ENCODE data around the gene ATP5F1B.

ATP5F1B gene

DNA sequence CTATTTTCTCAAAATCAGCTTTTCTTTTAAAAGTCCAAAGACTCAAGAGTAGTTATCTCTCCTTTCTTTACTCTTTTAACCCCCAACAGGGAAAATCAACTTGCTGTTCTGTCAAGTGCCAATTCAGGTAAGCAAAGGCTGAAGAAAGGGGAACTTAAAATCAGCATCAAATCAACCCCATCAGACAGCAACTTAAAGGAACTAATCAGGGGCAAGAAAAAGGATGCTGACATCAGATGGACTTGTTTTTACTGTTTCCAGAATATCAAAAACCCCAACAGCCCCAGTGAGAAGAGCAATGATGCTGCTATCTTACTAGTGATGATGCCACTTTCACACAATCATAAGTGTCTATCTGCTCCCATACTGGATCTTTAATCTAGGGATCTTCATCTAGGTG lies 19.1 kb downstream of the ATP5F1B start:
- ChIA-PET CTCF (interaction anchor here (0.6 to 19.7 kb wide), 5 partner anchors 10 to 113 kb away, joined by 3 to 316 read pairs (median 3); no protein-coding TSS in a partner anchor), POLR2A (interaction anchor here (1.6 kb wide), 1 partner anchor 10 kb away, joined by 4 read pairs; no protein-coding TSS in a partner anchor)
- Histone ChIP-seq H3K27ac (ENCODE audit: insufficient read depth in 1 of 2, low read depth in 1 of 2, low read length in 2 of 2, poor library complexity in 1 of 2, severe bottlenecking in 2 of 2) (no peak overlapping the region), H3K36me3 (ENCODE audit: control insufficient read depth in 4 of 4, insufficient read depth in 4 of 4, low read length in 3 of 4) (peaks cover 3 to 29% (median 7%) of the 10 kb centered on the region in 4 experiments), H3K27me3 (replicated peaks in 2 of 5; ENCODE audit: control insufficient read depth in 4 of 5, insufficient read depth in 5 of 5, low read length in 4 of 5) (no peaks in the 10 kb centered on the region), H3K4me3 (ENCODE audit: control insufficient read depth in 1 of 7, extremely low read depth in 1 of 7, insufficient read depth in 4 of 7, low read depth in 2 of 7, low read length in 6 of 7) (no peak overlapping the region), H3K9me3 (ENCODE audit: control extremely low read depth in 1 of 5, control insufficient read depth in 4 of 5, insufficient read depth in 2 of 5, low read depth in 1 of 5, low read length in 4 of 5) (no peaks in the 10 kb centered on the region), H3K4me1 (ENCODE audit: control extremely low read depth in 1 of 4, control insufficient read depth in 4 of 4, insufficient read depth in 4 of 4, low read length in 3 of 4) (peaks cover 20 to 42% (median 39%) of the 10 kb centered on the region in 4 experiments)
- peak in 2 of 3 donors; percentile 42 to 48 for DNase-seq

DNA sequence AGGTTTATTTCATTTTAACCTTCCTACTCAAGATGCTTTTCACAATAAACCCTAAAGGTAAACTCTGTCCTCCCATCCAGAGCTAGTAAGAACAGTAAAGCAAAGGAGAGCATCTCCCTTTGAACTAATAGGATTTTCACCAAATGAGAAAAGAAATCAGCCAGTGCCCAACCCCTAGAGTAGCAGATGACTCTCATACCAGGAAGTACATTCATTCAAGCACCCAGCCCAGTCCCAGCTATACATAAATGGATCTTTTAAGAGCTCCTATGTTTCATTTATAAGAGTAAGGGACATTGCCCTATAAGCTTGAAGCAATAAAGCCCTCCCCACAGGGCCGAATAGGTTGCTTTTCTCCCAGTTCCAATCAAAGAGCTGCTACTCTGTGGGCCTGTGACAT lies 23.2 kb downstream of the ATP5F1B start:
- H3K27me3 ChIP-seq (replicated peaks in 2 of 5; ENCODE audit: control insufficient read depth in 4 of 5, insufficient read depth in 5 of 5, low read length in 4 of 5), result no peaks in the 10 kb centered on the region
- peak overlapping the region in 1 of 2 experiments; percentile 43 for H3K27ac ChIP-seq (ENCODE audit: insufficient read depth in 1 of 2, low read depth in 1 of 2, low read length in 2 of 2, poor library complexity in 1 of 2, severe bottlenecking in 2 of 2)
- WGBS (ENCODE audit: insufficient coverage), result 100% methylated on average over 1 of the region's 1 CpG
- DNase-seq, result no peak
- no peak overlapping the region for H3K4me3 ChIP-seq (ENCODE audit: control insufficient read depth in 1 of 7, extremely low read depth in 1 of 7, insufficient read depth in 4 of 7, low read depth in 2 of 7, low read length in 6 of 7)
- H3K4me1 ChIP-seq (ENCODE audit: control extremely low read depth in 1 of 4, control insufficient read depth in 4 of 4, insufficient read depth in 4 of 4, low read length in 3 of 4), result peaks cover 5 to 19% (median 12%) of the 10 kb centered on the region in 4 experiments
- ChIA-PET CTCF (interaction anchor here (1.2 to 19.7 kb wide), 5 partner anchors 11 to 109 kb away, joined by 3 to 316 read pairs (median 7); no protein-coding TSS in a partner anchor), POLR2A (no interaction called here)
- H3K9me3 ChIP-seq (ENCODE audit: control extremely low read depth in 1 of 5, control insufficient read depth in 4 of 5, insufficient read depth in 2 of 5, low read depth in 1 of 5, low read length in 4 of 5), result no peaks in the 10 kb centered on the region
- peaks cover 8 to 44% (median 24%) of the 10 kb centered on the region in 4 experiments for H3K36me3 ChIP-seq (ENCODE audit: control insufficient read depth in 4 of 4, insufficient read depth in 4 of 4, low read length in 3 of 4)

DNA sequence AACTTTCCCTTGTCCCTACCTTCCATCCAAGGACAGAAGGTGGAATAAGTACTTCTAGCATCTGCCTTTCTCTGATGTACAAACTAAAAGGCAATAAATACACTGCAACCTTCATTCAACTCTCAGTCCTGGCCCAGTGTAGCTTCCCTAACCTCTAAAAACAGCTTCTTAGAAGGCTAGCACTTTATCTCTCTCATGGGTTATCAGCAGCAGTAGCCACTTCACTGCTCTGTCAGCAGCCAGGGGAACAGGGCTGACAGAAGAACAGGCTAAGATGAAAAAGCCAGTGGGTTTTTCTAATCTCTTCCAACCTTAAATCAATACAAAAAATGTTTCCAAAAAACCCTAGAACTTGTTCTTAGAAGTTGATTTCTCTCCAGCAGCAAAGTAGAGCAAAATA lies 28.9 kb downstream of the ATP5F1B start:
- POLR2A ChIA-PET, result interaction anchor here (0.6 kb wide), 1 partner anchor 12 kb away, joined by 4 read pairs; no protein-coding TSS in a partner anchor
- CTCF ChIA-PET, result interaction anchor here (0.6 to 1.6 kb wide), 4 partner anchors 9 to 117 kb away, joined by 3 to 10 read pairs (median 4); no protein-coding TSS in a partner anchor

GRCh38 chr12:56616244-56616643 lies 29.5 kb downstream of the ATP5F1B start:
- H3K36me3 ChIP-seq (ENCODE audit: control insufficient read depth in 4 of 4, insufficient read depth in 4 of 4, low read length in 3 of 4), result peaks cover 28 to 81% (median 68%) of the 10 kb centered on the region in 4 experiments

More for the DNA sequence above, 28.9 kb downstream of the ATP5F1B start:
- no peak for DNase-seq
- no peaks in the 10 kb centered on the region for H3K27me3 ChIP-seq (replicated peaks in 2 of 5; ENCODE audit: control insufficient read depth in 4 of 5, insufficient read depth in 5 of 5, low read length in 4 of 5)
- H3K4me1 ChIP-seq (ENCODE audit: control extremely low read depth in 1 of 4, control insufficient read depth in 4 of 4, insufficient read depth in 4 of 4, low read length in 3 of 4), result no peaks in the 10 kb centered on the region
- no peak overlapping the region for H3K27ac ChIP-seq (ENCODE audit: insufficient read depth in 1 of 2, low read depth in 1 of 2, low read length in 2 of 2, poor library complexity in 1 of 2, severe bottlenecking in 2 of 2)
- peaks cover 27 to 81% (median 62%) of the 10 kb centered on the region in 4 experiments for H3K36me3 ChIP-seq (ENCODE audit: control insufficient read depth in 4 of 4, insufficient read depth in 4 of 4, low read length in 3 of 4)
- H3K9me3 ChIP-seq (ENCODE audit: control extremely low read depth in 1 of 5, control insufficient read depth in 4 of 5, insufficient read depth in 2 of 5, low read depth in 1 of 5, low read length in 4 of 5), result no peaks in the 10 kb centered on the region
- no peak overlapping the region for H3K4me3 ChIP-seq (ENCODE audit: control insufficient read depth in 1 of 7, extremely low read depth in 1 of 7, insufficient read depth in 4 of 7, low read depth in 2 of 7, low read length in 6 of 7)

DNA sequence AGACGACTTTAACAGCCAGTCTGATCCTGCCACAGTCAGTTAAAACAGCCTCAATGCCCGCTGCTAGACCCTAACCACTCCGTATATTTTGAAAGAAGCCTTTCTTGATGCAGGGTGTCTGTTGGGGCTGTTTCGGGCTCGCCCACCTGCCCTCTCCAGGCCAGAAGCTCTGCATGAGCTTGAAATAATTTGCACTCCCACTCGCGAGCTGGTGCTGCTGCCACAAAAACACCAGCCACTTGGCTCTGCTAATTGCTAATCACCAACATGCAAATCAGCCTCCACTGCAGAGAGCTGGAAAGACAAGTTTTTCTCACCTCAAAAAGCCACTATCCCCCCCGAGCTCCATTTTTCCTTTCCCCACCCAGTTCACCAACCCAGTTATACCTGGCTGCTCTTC lies 31.2 kb downstream of the ATP5F1B start:
- no peak for DNase-seq
- Histone ChIP-seq H3K36me3 (ENCODE audit: control insufficient read depth in 4 of 4, insufficient read depth in 4 of 4, low read length in 3 of 4) (peaks cover 34 to 85% (median 77%) of the 10 kb centered on the region in 4 experiments), H3K9me3 (ENCODE audit: control extremely low read depth in 1 of 5, control insufficient read depth in 4 of 5, insufficient read depth in 2 of 5, low read depth in 1 of 5, low read length in 4 of 5) (no peaks in the 10 kb centered on the region), H3K4me1 (ENCODE audit: control extremely low read depth in 1 of 4, control insufficient read depth in 4 of 4, insufficient read depth in 4 of 4, low read length in 3 of 4) (no peaks in the 10 kb centered on the region), H3K4me3 (ENCODE audit: control insufficient read depth in 1 of 7, extremely low read depth in 1 of 7, insufficient read depth in 4 of 7, low read depth in 2 of 7, low read length in 6 of 7) (no peak overlapping the region), H3K27me3 (replicated peaks in 2 of 5; ENCODE audit: control insufficient read depth in 4 of 5, insufficient read depth in 5 of 5, low read length in 4 of 5) (no peaks in the 10 kb centered on the region), H3K27ac (ENCODE audit: insufficient read depth in 1 of 2, low read depth in 1 of 2, low read length in 2 of 2, poor library complexity in 1 of 2, severe bottlenecking in 2 of 2) (no peak overlapping the region)
- ChIA-PET POLR2A (interaction anchor here (0.7 to 1.0 kb wide), 2 partner anchors 22 to 26 kb away, joined by 3 read pairs; no protein-coding TSS in a partner anchor), CTCF (interaction anchor here (0.7 to 16.8 kb wide), 3 partner anchors 9 to 13 kb away, joined by 3 to 316 read pairs (median 45); partner anchors contain the start of gene BAZ2A)
- 91% methylated on average over 6 of the region's 8 CpGs for WGBS (ENCODE audit: insufficient coverage)

More at GRCh38 chr12:56616244-56616643, 29.5 kb downstream of the ATP5F1B start:
- Histone ChIP-seq H3K27me3 (replicated peaks in 2 of 5; ENCODE audit: control insufficient read depth in 4 of 5, insufficient read depth in 5 of 5, low read length in 4 of 5) (no peaks in the 10 kb centered on the region), H3K4me3 (ENCODE audit: control insufficient read depth in 1 of 7, extremely low read depth in 1 of 7, insufficient read depth in 4 of 7, low read depth in 2 of 7, low read length in 6 of 7) (no peak overlapping the region), H3K27ac (ENCODE audit: insufficient read depth in 1 of 2, low read depth in 1 of 2, low read length in 2 of 2, poor library complexity in 1 of 2, severe bottlenecking in 2 of 2) (no peak overlapping the region), H3K4me1 (ENCODE audit: control extremely low read depth in 1 of 4, control insufficient read depth in 4 of 4, insufficient read depth in 4 of 4, low read length in 3 of 4) (no peaks in the 10 kb centered on the region), H3K9me3 (ENCODE audit: control extremely low read depth in 1 of 5, control insufficient read depth in 4 of 5, insufficient read depth in 2 of 5, low read depth in 1 of 5, low read length in 4 of 5) (no peaks in the 10 kb centered on the region)
- ChIA-PET POLR2A (interaction anchor here (0.6 kb wide), 1 partner anchor 13 kb away, joined by 4 read pairs; no protein-coding TSS in a partner anchor), CTCF (interaction anchor here (1.2 to 1.6 kb wide), 3 partner anchors 10 to 36 kb away, joined by 3 to 10 read pairs (median 4); no protein-coding TSS in a partner anchor)
- WGBS (ENCODE audit: insufficient coverage), result 94% methylated on average over 2 of the region's 3 CpGs
- no peak for DNase-seq

DNA sequence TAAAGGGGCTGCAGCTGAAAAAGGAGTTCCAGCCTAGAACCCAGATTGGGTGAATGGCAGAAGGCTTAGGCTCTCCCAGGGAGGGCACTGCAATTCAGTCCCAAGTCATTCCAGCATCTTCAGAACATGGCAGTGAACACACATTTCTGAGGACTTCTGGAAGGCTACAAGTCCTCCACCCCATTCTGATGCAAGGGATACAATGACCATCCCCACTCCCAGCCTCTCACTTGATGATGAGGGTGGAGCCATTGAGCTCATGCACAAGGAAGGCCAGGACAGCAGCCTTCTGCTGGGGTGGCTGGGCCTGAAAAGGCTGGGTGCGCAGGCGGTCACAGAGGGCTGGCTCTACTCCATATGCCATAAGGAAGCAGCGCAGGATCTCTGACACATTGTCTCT lies 41.4 kb downstream of the ATP5F1B start:
- H3K4me1 ChIP-seq (ENCODE audit: control extremely low read depth in 1 of 4, control insufficient read depth in 4 of 4, insufficient read depth in 4 of 4, low read length in 3 of 4), result no peaks in the 10 kb centered on the region
- no peaks in the 10 kb centered on the region for H3K9me3 ChIP-seq (ENCODE audit: control extremely low read depth in 1 of 5, control insufficient read depth in 4 of 5, insufficient read depth in 2 of 5, low read depth in 1 of 5, low read length in 4 of 5)
- POLR2A ChIA-PET, result interaction anchor here (0.6 kb wide), 1 partner anchor 274 kb away, joined by 3 read pairs; no protein-coding TSS in a partner anchor
- H3K27ac ChIP-seq (ENCODE audit: insufficient read depth in 1 of 2, low read depth in 1 of 2, low read length in 2 of 2, poor library complexity in 1 of 2, severe bottlenecking in 2 of 2), result no peak overlapping the region
- no peaks in the 10 kb centered on the region for H3K27me3 ChIP-seq (replicated peaks in 2 of 5; ENCODE audit: control insufficient read depth in 4 of 5, insufficient read depth in 5 of 5, low read length in 4 of 5)
- H3K36me3 ChIP-seq (ENCODE audit: control insufficient read depth in 4 of 4, insufficient read depth in 4 of 4, low read length in 3 of 4), result peaks cover 25 to 89% (median 75%) of the 10 kb centered on the region in 4 experiments
- no peak for DNase-seq
- 97% methylated on average over 3 of the region's 3 CpGs for WGBS (ENCODE audit: insufficient coverage)
- no peak overlapping the region for H3K4me3 ChIP-seq (ENCODE audit: control insufficient read depth in 1 of 7, extremely low read depth in 1 of 7, insufficient read depth in 4 of 7, low read depth in 2 of 7, low read length in 6 of 7)
- CTCF ChIA-PET, result interaction anchor here (4.2 to 22.4 kb wide), 3 partner anchors 8 to 87 kb away, joined by 45 to 350 read pairs (median 316); partner anchors contain the start of genes BAZ2A and RBMS2

DNA sequence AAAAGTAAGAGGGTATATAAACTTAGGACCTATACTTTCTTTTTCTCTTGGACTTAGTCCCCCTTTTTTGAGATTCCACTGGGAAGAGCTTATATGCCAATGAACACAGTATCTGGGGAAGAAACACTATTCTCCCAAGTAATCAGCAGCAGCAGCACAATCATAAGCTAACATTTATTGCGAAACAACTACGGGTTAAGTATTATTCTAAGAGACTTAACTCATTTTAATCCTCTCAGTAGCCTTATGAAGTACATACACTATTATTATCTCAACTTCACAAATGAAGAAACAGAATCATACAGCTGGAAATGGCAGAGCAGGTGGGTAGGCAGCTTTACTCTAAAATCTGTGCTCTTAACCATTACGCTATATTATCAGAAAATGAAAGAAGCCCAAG lies 43.5 kb downstream of the ATP5F1B start:
- POLR2A ChIA-PET, result no interaction called here

More for the DNA sequence above, 43.5 kb downstream of the ATP5F1B start:
- CTCF ChIA-PET, result interaction anchor here (0.6 to 22.4 kb wide), 10 partner anchors 10 to 114 kb away, joined by 3 to 350 read pairs (median 4); partner anchors contain the start of genes BAZ2A and RBMS2
- no peaks in the 10 kb centered on the region for H3K9me3 ChIP-seq (ENCODE audit: control extremely low read depth in 1 of 5, control insufficient read depth in 4 of 5, insufficient read depth in 2 of 5, low read depth in 1 of 5, low read length in 4 of 5)
- no peak overlapping the region for H3K27ac ChIP-seq (ENCODE audit: insufficient read depth in 1 of 2, low read depth in 1 of 2, low read length in 2 of 2, poor library complexity in 1 of 2, severe bottlenecking in 2 of 2)
- H3K4me1 ChIP-seq (ENCODE audit: control extremely low read depth in 1 of 4, control insufficient read depth in 4 of 4, insufficient read depth in 4 of 4, low read length in 3 of 4), result no peaks in the 10 kb centered on the region
- H3K36me3 ChIP-seq (ENCODE audit: control insufficient read depth in 4 of 4, insufficient read depth in 4 of 4, low read length in 3 of 4), result peaks cover 28 to 99% (median 86%) of the 10 kb centered on the region in 4 experiments
- no peaks in the 10 kb centered on the region for H3K27me3 ChIP-seq (replicated peaks in 2 of 5; ENCODE audit: control insufficient read depth in 4 of 5, insufficient read depth in 5 of 5, low read length in 4 of 5)
- H3K4me3 ChIP-seq (ENCODE audit: control insufficient read depth in 1 of 7, extremely low read depth in 1 of 7, insufficient read depth in 4 of 7, low read depth in 2 of 7, low read length in 6 of 7), result no peak overlapping the region
- no CpG with 5 or more reads among the region's 3 CpGs for WGBS (ENCODE audit: insufficient coverage)
- DNase-seq, result no peak
